ENCODE results near the gene A1BG.

DNA sequence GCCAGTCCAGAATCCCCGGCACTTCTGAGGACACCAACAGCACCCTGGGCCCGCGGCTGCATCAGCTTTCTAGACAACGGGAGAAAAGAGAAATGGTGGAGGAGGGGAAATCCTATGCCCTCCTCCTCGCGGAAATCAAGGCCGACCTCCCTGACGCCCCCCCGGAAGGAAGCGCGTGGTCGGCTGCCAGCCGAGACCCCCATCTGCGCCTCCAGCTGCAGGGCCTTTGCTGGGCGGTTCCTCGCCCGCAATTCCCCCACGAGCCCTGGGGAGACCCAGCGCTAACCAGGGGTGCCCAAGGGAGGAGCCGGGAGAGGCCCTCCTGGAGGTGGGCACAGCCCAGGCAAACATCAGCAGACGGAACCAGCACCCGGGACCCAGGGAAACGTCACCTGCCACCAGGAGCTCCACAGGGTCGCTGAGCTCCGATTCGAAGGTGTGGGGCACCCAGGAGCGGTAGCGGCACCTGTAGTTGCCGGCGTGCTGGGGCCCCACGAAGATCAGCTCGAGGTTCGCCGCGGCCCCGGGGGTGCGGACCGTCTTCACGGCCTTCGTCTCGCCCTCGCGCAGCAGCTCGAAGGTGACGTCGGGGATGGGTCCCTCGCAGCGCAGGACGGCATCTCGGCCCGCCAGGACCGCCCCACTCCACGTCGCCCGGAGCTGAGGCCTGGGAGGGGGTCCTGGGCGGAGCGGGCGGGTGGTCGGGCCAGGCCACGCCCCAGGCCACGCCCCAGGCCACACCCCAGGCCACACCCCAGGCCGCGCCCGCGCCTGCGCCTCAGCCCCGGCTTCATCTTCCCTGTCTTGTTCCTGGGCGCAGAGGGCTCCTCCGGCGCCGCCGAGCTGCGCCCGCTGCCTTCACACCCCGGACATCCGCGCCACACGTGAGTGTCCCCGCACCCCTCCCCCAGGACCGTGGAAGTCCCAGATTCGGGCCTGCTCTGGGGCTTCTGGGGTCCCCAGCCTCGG lies 6.0 kb downstream of the A1BG start:
- TF ChIP-seq, protein P1, sequence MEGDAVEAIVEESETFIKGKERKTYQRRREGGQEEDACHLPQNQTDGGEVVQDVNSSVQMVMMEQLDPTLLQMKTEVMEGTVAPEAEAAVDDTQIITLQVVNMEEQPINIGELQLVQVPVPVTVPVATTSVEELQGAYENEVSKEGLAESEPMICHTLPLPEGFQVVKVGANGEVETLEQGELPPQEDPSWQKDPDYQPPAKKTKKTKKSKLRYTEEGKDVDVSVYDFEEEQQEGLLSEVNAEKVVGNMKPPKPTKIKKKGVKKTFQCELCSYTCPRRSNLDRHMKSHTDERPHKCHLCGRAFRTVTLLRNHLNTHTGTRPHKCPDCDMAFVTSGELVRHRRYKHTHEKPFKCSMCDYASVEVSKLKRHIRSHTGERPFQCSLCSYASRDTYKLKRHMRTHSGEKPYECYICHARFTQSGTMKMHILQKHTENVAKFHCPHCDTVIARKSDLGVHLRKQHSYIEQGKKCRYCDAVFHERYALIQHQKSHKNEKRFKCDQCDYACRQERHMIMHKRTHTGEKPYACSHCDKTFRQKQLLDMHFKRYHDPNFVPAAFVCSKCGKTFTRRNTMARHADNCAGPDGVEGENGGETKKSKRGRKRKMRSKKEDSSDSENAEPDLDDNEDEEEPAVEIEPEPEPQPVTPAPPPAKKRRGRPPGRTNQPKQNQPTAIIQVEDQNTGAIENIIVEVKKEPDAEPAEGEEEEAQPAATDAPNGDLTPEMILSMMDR (IDR thresholded peaks at IDR 0.05) = no peak
- no peak for TF ChIP-seq POLR2A (IDR thresholded peaks at IDR 0.05)
